Measurements from ENCODE around the gene BMPR1A.

The BMPR1A gene

DNA sequence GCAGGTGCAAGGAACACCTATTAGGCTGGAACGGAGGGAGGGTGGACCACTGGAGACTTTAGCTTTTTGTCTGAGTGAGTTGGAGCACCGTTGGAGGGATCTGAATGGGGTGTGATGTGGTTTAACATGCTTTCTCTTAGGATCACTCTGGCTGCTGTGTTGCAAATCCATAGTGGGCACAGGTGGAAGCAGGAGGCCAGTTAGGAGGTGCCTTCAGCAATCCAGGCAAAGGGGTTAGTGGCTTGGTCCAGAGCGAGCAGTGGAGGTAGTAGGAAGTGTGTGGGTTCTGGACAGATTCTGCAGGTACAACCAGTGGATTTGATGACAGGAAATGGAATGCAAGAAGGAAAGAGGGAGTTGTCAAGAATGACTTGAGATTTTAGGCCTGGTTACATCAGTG, 106.0 kb downstream of the BMPR1A start:
- TF ChIP-seq POLR2AphosphoS5 (IDR thresholded peaks at IDR 0.05; ENCODE audit: low read depth, low read length) (no peak), FOXP2 (optimal IDR thresholded peaks at IDR 0.05; ENCODE audit: borderline replicate concordance, extremely low read depth, extremely low read length, insufficient read depth) (no peak), REST (IDR thresholded peaks at IDR 0.05; ENCODE audit: insufficient read depth in 1 of 2, low read depth in 2 of 2, low read length in 2 of 2) (no peak), SIN3A (IDR thresholded peaks at IDR 0.05; ENCODE audit: borderline replicate concordance, insufficient read depth, low read length) (no peak), TAF1 (IDR thresholded peaks at IDR 0.05; ENCODE audit: borderline replicate concordance, insufficient read depth, low read length) (no peak)

DNA sequence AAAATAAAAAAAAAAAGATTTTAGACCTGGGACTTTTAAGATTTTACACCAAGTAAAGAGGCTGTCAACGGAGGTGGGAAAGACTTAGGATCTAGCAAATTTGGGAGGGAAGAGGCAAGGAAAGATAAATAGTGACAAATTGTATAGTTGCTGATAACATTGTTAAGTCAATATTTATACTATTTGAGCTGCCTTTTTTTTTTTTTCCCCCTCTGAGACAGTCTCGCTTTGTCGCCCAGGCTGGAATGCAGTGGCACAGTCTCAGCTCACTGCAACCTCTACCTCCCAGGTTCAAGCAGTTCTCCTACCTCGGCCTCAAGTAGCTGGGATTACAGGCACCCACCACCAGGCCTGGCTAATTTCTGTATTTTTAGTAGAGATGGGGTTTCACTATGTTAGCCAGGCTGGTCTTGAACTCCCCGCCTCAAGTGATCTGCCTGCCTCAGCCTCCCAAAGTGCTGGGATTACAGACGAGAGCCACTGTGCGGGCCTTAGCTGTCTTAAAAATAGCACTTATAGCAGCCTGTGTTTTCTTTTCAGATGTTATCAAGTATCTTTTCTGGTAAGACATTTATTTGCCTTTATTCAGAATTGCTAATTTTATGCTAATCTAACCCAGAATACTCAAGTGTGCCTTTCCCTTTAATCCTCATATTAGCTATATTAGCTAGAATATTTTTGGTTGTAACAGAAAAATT, 106.5 kb downstream of the BMPR1A start:
- TF ChIP-seq SIN3A (IDR thresholded peaks at IDR 0.05; ENCODE audit: borderline replicate concordance, insufficient read depth, low read length) = no peak

GRCh38 chr10:86863484-86863842, 107.0 kb downstream of the BMPR1A start:
- TF ChIP-seq FOXP2 (optimal IDR thresholded peaks at IDR 0.05; ENCODE audit: borderline replicate concordance, extremely low read depth, extremely low read length, insufficient read depth) (no peak), SIN3A (IDR thresholded peaks at IDR 0.05; ENCODE audit: borderline replicate concordance, insufficient read depth, low read length) (no peak), POLR2AphosphoS5 (IDR thresholded peaks at IDR 0.05; ENCODE audit: low read depth, low read length) (no peak), REST (IDR thresholded peaks at IDR 0.05; ENCODE audit: insufficient read depth in 1 of 2, low read depth in 2 of 2, low read length in 2 of 2) (no peak), TAF1 (IDR thresholded peaks at IDR 0.05; ENCODE audit: borderline replicate concordance, insufficient read depth, low read length) (no peak)

GRCh38 chr10:86867149-86867548, 110.7 kb downstream of the BMPR1A start:
- TF ChIP-seq REST (IDR thresholded peaks at IDR 0.05; ENCODE audit: insufficient read depth in 1 of 2, low read depth in 2 of 2, low read length in 2 of 2) = no peak
- no peak for TF ChIP-seq FOXP2 (optimal IDR thresholded peaks at IDR 0.05; ENCODE audit: borderline replicate concordance, extremely low read depth, extremely low read length, insufficient read depth)
- TF ChIP-seq SIN3A (IDR thresholded peaks at IDR 0.05; ENCODE audit: borderline replicate concordance, insufficient read depth, low read length) = no peak

- no peak for TF ChIP-seq POLR2AphosphoS5 (IDR thresholded peaks at IDR 0.05; ENCODE audit: low read depth, low read length)
- TF ChIP-seq FOXP2 (optimal IDR thresholded peaks at IDR 0.05; ENCODE audit: borderline replicate concordance, extremely low read depth, extremely low read length, insufficient read depth) = no peak
- peak in 1 of 2 experiments; percentile 37; a peak in 1 of 4 replicates for TF ChIP-seq REST (IDR thresholded peaks at IDR 0.05; ENCODE audit: insufficient read depth in 1 of 2, low read depth in 2 of 2, low read length in 2 of 2)
- TF ChIP-seq SIN3A (IDR thresholded peaks at IDR 0.05; ENCODE audit: borderline replicate concordance, insufficient read depth, low read length) = 0 out of 2 replicates have a peak, but pooled peaks have one; percentile 13
- TF ChIP-seq TAF1 (IDR thresholded peaks at IDR 0.05; ENCODE audit: borderline replicate concordance, insufficient read depth, low read length) = no peak
These were observed 111.9 kb downstream of the BMPR1A start for GRCh38 chr10:86868353-86868752.
